Fibroblast of the conjunctiva (primary cell): ENCODE results near the gene MINDY4.

Source experiments
- DNase-seq: peaks from one replicate; pipeline ENCODE4 v3.0.0-alpha.2; 2010; ENCODE audit warnings: low read depth

Gene MINDY4

GRCh38 chr7:30771174-30771879, at the start of gene MINDY4:
MINDY4 (plus strand) TSS chr7:30771417; CDS start chr7:30771494, 77 bp downstream.
- DNase-seq, result peak; percentile 75

GRCh38 chr7:30722187-30722586, 49.0 kb upstream of the MINDY4 start:
- no peak for DNase-seq

- no peak for DNase-seq
These were observed 48.5 kb upstream of the MINDY4 start for GRCh38 chr7:30722671-30723070.

- DNase-seq, result no peak
These were observed 47.4 kb upstream of the MINDY4 start for GRCh38 chr7:30723776-30724175.

GRCh38 chr7:30726296-30727006, 44.8 kb upstream of the MINDY4 start:
- no peak for DNase-seq

GRCh38 chr7:30727061-30727945, 43.9 kb upstream of the MINDY4 start:
- DNase-seq, result no peak

GRCh38 chr7:30728591-30729100, 42.6 kb upstream of the MINDY4 start:
- DNase-seq, result no peak

- no peak for DNase-seq
These were observed 41.6 kb upstream of the MINDY4 start for GRCh38 chr7:30729642-30730041.

- DNase-seq, result no peak
These were observed 41.1 kb upstream of the MINDY4 start for GRCh38 chr7:30730097-30730496.

- DNase-seq, result no peak
These were observed 40.2 kb upstream of the MINDY4 start for GRCh38 chr7:30730996-30731395.

- DNase-seq, result no peak
These were observed 39.6 kb upstream of the MINDY4 start for GRCh38 chr7:30731581-30731980.

- DNase-seq, result no peak
These were observed 38.6 kb upstream of the MINDY4 start for GRCh38 chr7:30732606-30733005.

- no peak for DNase-seq
These were observed 38.0 kb upstream of the MINDY4 start for GRCh38 chr7:30733216-30733615.

GRCh38 chr7:30733691-30734090, 37.5 kb upstream of the MINDY4 start:
- DNase-seq, result no peak

GRCh38 chr7:30734497-30734896, 36.7 kb upstream of the MINDY4 start:
- no peak for DNase-seq

GRCh38 chr7:30735631-30736030, 35.6 kb upstream of the MINDY4 start:
- no peak for DNase-seq

- DNase-seq, result no peak
These were observed 34.9 kb upstream of the MINDY4 start for GRCh38 chr7:30736291-30736690.

- no peak for DNase-seq
These were observed 32.9 kb upstream of the MINDY4 start for GRCh38 chr7:30738026-30738915.

GRCh38 chr7:30739691-30740090, 31.5 kb upstream of the MINDY4 start:
- no peak for DNase-seq

GRCh38 chr7:30740417-30741181, 30.6 kb upstream of the MINDY4 start:
- DNase-seq, result peak; percentile 38

- no peak for DNase-seq
These were observed 29.9 kb upstream of the MINDY4 start for GRCh38 chr7:30741289-30741688.
